K562 (cell line): ENCODE results near the gene OXSM. TPM values are rescaled to one million over a fixed set of nuclear protein-coding genes. Genes with fewer than 3 reads are reported as not detected.

Experiments
- ATAC-seq: fragments of 200-7000 bp; cut with Tn5 transposase; 3 replicates; pipeline ENCODE4 v1.9.1; 2020; ENCODE audit warnings: moderate library complexity
- BruUV-seq: library from RNA; stranded (reverse); fragments of 400-500 nt; replicated peaks from 2 replicates; lab custom pipeline; 2021; lab: Mats Ljungman, UMichigan
- CTCF ChIA-PET: fragments of 300-600 bp; formaldehyde crosslinking; extraction: SDS; loops from one replicate; lab custom pipeline; 2021; ENCODE audit warnings: low intra/inter-chr PET ratio; lab: Yijun Ruan, JAX
- POLR2A ChIA-PET: fragments of 300-600, 350-650 bp; sonication (Branson Sonifier 250); formaldehyde crosslinking; extraction: SDS; loops from one replicate; lab custom pipeline; 2021; ENCODE audit warnings: antibody characterized with exemption, inconsistent platforms; lab: Yijun Ruan, JAX
- DNase-seq, 4 experiments: peaks; one replicate each; pipeline versions ENCODE4 v3.0.0 to v3.0.0-alpha.2; 2011 to 2018; ENCODE audit warnings: low spot score in 3 of 4, mixed read lengths in 3 of 4; ENCODE audit errors: extremely low read depth in 1 of 4
- FAIRE-seq: peaks from 2 replicates; lab custom pipeline; 2011; peaks lifted over from hg19 to GRCh38; lab: Jason Lieb, UNC
- H2AFZ ChIP-seq: 2 replicates; pipeline ENCODE4 v1.6.0; 2011; ENCODE audit warnings: low read depth, low read length, control low read depth, inconsistent platforms
- H3K27ac ChIP-seq: fragments of 200-600 bp; 3 replicates; pipeline ENCODE4 v1.8.0; 2011; ENCODE audit warnings: low read depth, mild to moderate bottlenecking, control low read depth, inconsistent platforms, low read length, moderate library complexity, mixed read lengths; ENCODE audit errors: extremely low read depth
- H3K27me3 ChIP-seq, 2 experiments: fragments of 300-600 bp in 1 of 2; 2 replicates in 1 of 2; 3 replicates in 1 of 2; pipeline versions ENCODE4 v1.6.0 to v1.8.0; 2011; ENCODE audit warnings: inconsistent platforms in 2 of 2, low read length in 2 of 2, mild to moderate bottlenecking in 1 of 2, mixed read lengths in 1 of 2, moderate library complexity in 1 of 2; ENCODE audit not compliant: control insufficient read depth in 2 of 2, insufficient read depth in 2 of 2
- H3K36me3 ChIP-seq: fragments of 300-600 bp; 3 replicates; pipeline ENCODE4 v1.8.0; 2011; ENCODE audit warnings: mild to moderate bottlenecking, low read length, inconsistent platforms; ENCODE audit not compliant: control insufficient read depth, insufficient read depth
- H3K4me1 ChIP-seq, 2 experiments: fragments of 200-600 bp in 1 of 2; replicated peaks in 1 of 2; 2 replicates in 1 of 2; 3 replicates in 1 of 2; pipeline versions ENCODE4 v1.5.1 to v1.8.0; 2011; ENCODE audit warnings: inconsistent platforms in 2 of 2, low read length in 2 of 2, mild to moderate bottlenecking in 1 of 2, mixed read lengths in 1 of 2, moderate library complexity in 1 of 2; ENCODE audit not compliant: control insufficient read depth in 2 of 2, insufficient read depth in 2 of 2
- H3K4me2 ChIP-seq: 2 replicates; pipeline ENCODE4 v1.6.1; 2011; ENCODE audit warnings: low read length, control low read depth, inconsistent platforms, mixed read lengths; ENCODE audit not compliant: insufficient read depth
- H3K4me3 ChIP-seq: fragments of 200-600 bp; sonication (generic), shearing (Covaris generic); 2 replicates; pipeline ENCODE4 v1.5.1; 2016; ENCODE audit warnings: control low read depth, inconsistent platforms
- H3K79me2 ChIP-seq: fragments of 200-600 bp; 3 replicates; pipeline ENCODE4 v1.8.0; 2011; ENCODE audit warnings: low read length, inconsistent platforms; ENCODE audit not compliant: control insufficient read depth, insufficient read depth
- H3K9ac ChIP-seq, 2 experiments: 2 replicates each; pipeline versions ENCODE4 v1.6.0 to v1.6.1; 2011; ENCODE audit warnings: low read depth in 2 of 2, low read length in 2 of 2, control low read depth in 1 of 2, inconsistent platforms in 1 of 2, mild to moderate bottlenecking in 1 of 2, mixed read lengths in 1 of 2; ENCODE audit not compliant: insufficient read depth in 1 of 2
- H3K9me1 ChIP-seq: one replicate; pipeline ENCODE4 v1.6.0; 2011; ENCODE audit warnings: inconsistent platforms, mild to moderate bottlenecking, low read length, moderate library complexity; ENCODE audit not compliant: control insufficient read depth, insufficient read depth
- H3K9me3 ChIP-seq: replicated peaks from 2 replicates; pipeline ENCODE4 v1.5.1; 2011; ENCODE audit warnings: low read depth, low read length, inconsistent platforms; ENCODE audit not compliant: control insufficient read depth, insufficient read depth
- H4K20me1 ChIP-seq: replicated peaks from 2 replicates; pipeline ENCODE4 v1.6.1; 2011; ENCODE audit warnings: low read length, inconsistent platforms, mixed read lengths; ENCODE audit not compliant: control insufficient read depth, insufficient read depth
- C11orf30 ChIP-seq: fragments of 450-650 bp; IDR thresholded peaks from 2 replicates; pipeline ENCODE4 v1.6.1; 2016; ENCODE audit warnings: low read depth, mild to moderate bottlenecking
- CBX1 ChIP-seq: sonication (generic); IDR thresholded peaks from 2 replicates; pipeline ENCODE4 v1.6.1; 2016; ENCODE audit warnings: antibody characterized with exemption, low read depth, mild to moderate bottlenecking
- DEAF1 ChIP-seq: fragments of 450-650 bp; formaldehyde crosslinking; IDR thresholded peaks from 2 replicates; pipeline ENCODE4 v1.4.0; 2020; ENCODE audit warnings: mild to moderate bottlenecking, moderate library complexity
- FOXP1 ChIP-seq: sonication (generic); formaldehyde crosslinking; IDR thresholded peaks from 2 replicates; pipeline ENCODE4 v1.8.0; 2022; ENCODE audit warnings: mild to moderate bottlenecking, missing genetic modification reagents
- HNRNPH1 ChIP-seq: fragments of 200-400 bp; formaldehyde crosslinking; optimal IDR thresholded peaks from 2 replicates; pipeline ENCODE3; 2017; ENCODE audit warnings: low read depth, mild to moderate bottlenecking, low read length, moderate library complexity
- JUND ChIP-seq, 2 experiments: IDR thresholded peaks; 2 replicates in 1 of 2; 3 replicates in 1 of 2; pipeline ENCODE4 v1.6.1; 2011; ENCODE audit warnings: borderline replicate concordance in 2 of 2, low read depth in 2 of 2, low read length in 2 of 2, improper control_type of control experiment in 1 of 2, missing biosample characterization in 1 of 2, missing genetic modification characterization in 1 of 2, missing genetic modification reagents in 1 of 2
- MAFF ChIP-seq: IDR thresholded peaks from 2 replicates; pipeline ENCODE4 v1.6.1; 2012; ENCODE audit warnings: low read length, improper control_type of control experiment
- NELFE ChIP-seq: IDR thresholded peaks from 2 replicates; pipeline ENCODE4 v1.6.1; 2011; ENCODE audit warnings: mild to moderate bottlenecking; ENCODE audit not compliant: insufficient read depth, insufficient read length
- PHF21A ChIP-seq: fragments of 450-650 bp; IDR thresholded peaks from 2 replicates; pipeline ENCODE4 v1.6.1; 2017; ENCODE audit warnings: low read depth, borderline replicate concordance
- PTBP1 ChIP-seq: fragments of 200-400 bp; formaldehyde crosslinking; IDR thresholded peaks from 2 replicates; pipeline ENCODE4 v1.6.1; 2017; ENCODE audit warnings: low read depth, low read length
- RAD51 ChIP-seq: fragments of 450-650 bp; IDR thresholded peaks from 2 replicates; pipeline ENCODE4 v1.7.1; 2016; ENCODE audit warnings: low read depth, mild to moderate bottlenecking, borderline replicate concordance
- RUNX1 ChIP-seq: sonication (generic); IDR thresholded peaks from 2 replicates; pipeline ENCODE4 v1.6.1; 2016; ENCODE audit warnings: antibody characterized with exemption, low read depth
- SNRNP70 ChIP-seq: fragments of 200-400 bp; formaldehyde crosslinking; optimal IDR thresholded peaks from 2 replicates; pipeline ENCODE3; 2017; ENCODE audit warnings: low read depth, low read length
- XRCC3 ChIP-seq: fragments of 450-650 bp; IDR thresholded peaks from 2 replicates; pipeline ENCODE4 v1.6.1; 2017; ENCODE audit warnings: mild to moderate bottlenecking, moderate library complexity
- ZNF282 ChIP-seq: sonication (generic); formaldehyde crosslinking; IDR thresholded peaks from 2 replicates; pipeline ENCODE4 v1.8.1; 2023; ENCODE audit warnings: missing genetic modification reagents
- ZNF316 ChIP-seq: fragments of 450-650 bp; IDR thresholded peaks from 2 replicates; pipeline ENCODE4 v1.6.1; 2016
- WGBS: fragments of 100-300 bp; shearing (Covaris generic); methylation state at CpG from one replicate; pipeline ENCODE4 v1.1.6; 2016; ENCODE audit warnings: low coverage, mixed read lengths; ENCODE audit not compliant: insufficient coverage; ENCODE audit errors: missing lambda C conversion rate; 5-methylcytosine and 5-hydroxymethylcytosine counted together
- in situ Hi-C: fragments of 300-500 bp; cut with MboI; formaldehyde crosslinking; loops from 4 replicates; pipeline ENCODE4 v1.15.0; 2018; ENCODE audit warnings: inconsistent platforms, mixed read lengths
- intact Hi-C: fragments of 100-400 bp; cut with micrococcal nuclease; formaldehyde crosslinking; loops from 2 replicates; pipeline ENCODE4 v1.14.2; 2022
- polyA plus RNA-seq, 8 experiments: library from polyadenylated mRNA; depleted of rRNA in 4 of 8; stranded (reverse) in 5 of 8; unstranded in 3 of 8; fragments of >200 nt; fragmentation: Nextera tagmentation in 2 of 8; fragmentation: Illumina TruSeq in 1 of 8; extraction: Ambion mirVana in 2 of 8; extraction: Trizol in 1 of 8; gene quantifications; 2 replicates each; pipeline versions ENCODE4 v1.2.1 to v1.2.3, GENCODE V29; 2011 to 2014; ENCODE audit warnings: inconsistent platforms in 1 of 8, missing spikeins in 1 of 8
- total RNA-seq, 7 experiments: library from RNA; depleted of rRNA in 6 of 7; stranded (reverse); fragments of >200 nt in 6 of 7; fragmentation: Illumina TruSeq in 2 of 7; extraction: Trizol in 2 of 7; gene quantifications; 2 replicates each; pipeline versions ENCODE4 v1.2.1 to v1.2.3, GENCODE V29; 2011 to 2021; ENCODE audit warnings: low replicate concordance in 1 of 7
- TF ChIP-seq, protein P1 (sequence below): fragments of 250-450 bp; sonication (Bioruptor Pico); IDR thresholded peaks from 2 replicates; pipeline ENCODE4 v1.5.0; 2020; ENCODE audit warnings: mild to moderate bottlenecking, borderline replicate concordance
- TF ChIP-seq, protein P2 (sequence below): fragments of 250-450 bp; sonication (Bioruptor Pico); IDR thresholded peaks from 2 replicates; pipeline ENCODE4 v1.9.0; 2021; ENCODE audit warnings: mild to moderate bottlenecking
- TF ChIP-seq, protein P3 (sequence below), 2 experiments: fragments of 450-650 bp in 1 of 2; sonication (generic) in 1 of 2; formaldehyde crosslinking in 1 of 2; IDR thresholded peaks in 1 of 2; conservative IDR thresholded peaks in 1 of 2; 2 replicates each; pipeline versions ENCODE4 v1.6.1 to v1.8.1; 2016 to 2023; ENCODE audit warnings: mild to moderate bottlenecking in 2 of 2, moderate library complexity in 2 of 2, inconsistent platforms in 1 of 2, missing genetic modification reagents in 1 of 2

Gene OXSM
- total and polyA plus RNA-seq, 9 of the 15 experiments (the other 6 are each of a cell fraction or from before 2014, with no cell fraction given) = 24.0 to 107 (median 34.0) TPM

GRCh38 chr3:25840099-25840498 is 50.2 kb downstream of the OXSM start:
- CTCF ChIA-PET = interaction anchor here (0.6 kb wide), 1 partner anchor 427 kb away, joined by 3 read pairs; no protein-coding TSS in a partner anchor
- no peak for ATAC-seq
- Histone ChIP-seq H2AFZ (no peak overlapping the region), H3K27me3 (peaks cover 0 to 8% of the 10 kb centered on the region in 2 experiments; a peak in 1 of 5 replicates), H4K20me1 (no peaks in the 10 kb centered on the region), H3K9ac (no peak overlapping the region), H3K4me1 (no peaks in the 10 kb centered on the region), H3K4me3 (no peak overlapping the region), H3K4me2 (no peak overlapping the region), H3K9me1 (no peaks in the 10 kb centered on the region), H3K36me3 (no peaks in the 10 kb centered on the region), H3K79me2 (no peaks in the 10 kb centered on the region), H3K27ac (no peak overlapping the region), H3K9me3 (no peaks in the 10 kb centered on the region)
- 0% methylated on average over 3 of the region's 3 CpGs for WGBS
- DNase-seq = no peak
- in situ Hi-C loops = no loop called here
- POLR2A ChIA-PET = no interaction called here
- FAIRE-seq = no peak
- intact Hi-C loops = loop anchor here (5.0 kb wide), 1 partner anchor 872 kb away; no protein-coding TSS in a partner anchor
- no TSS peak for BruUV-seq
- TF ChIP-seq, protein P1, sequence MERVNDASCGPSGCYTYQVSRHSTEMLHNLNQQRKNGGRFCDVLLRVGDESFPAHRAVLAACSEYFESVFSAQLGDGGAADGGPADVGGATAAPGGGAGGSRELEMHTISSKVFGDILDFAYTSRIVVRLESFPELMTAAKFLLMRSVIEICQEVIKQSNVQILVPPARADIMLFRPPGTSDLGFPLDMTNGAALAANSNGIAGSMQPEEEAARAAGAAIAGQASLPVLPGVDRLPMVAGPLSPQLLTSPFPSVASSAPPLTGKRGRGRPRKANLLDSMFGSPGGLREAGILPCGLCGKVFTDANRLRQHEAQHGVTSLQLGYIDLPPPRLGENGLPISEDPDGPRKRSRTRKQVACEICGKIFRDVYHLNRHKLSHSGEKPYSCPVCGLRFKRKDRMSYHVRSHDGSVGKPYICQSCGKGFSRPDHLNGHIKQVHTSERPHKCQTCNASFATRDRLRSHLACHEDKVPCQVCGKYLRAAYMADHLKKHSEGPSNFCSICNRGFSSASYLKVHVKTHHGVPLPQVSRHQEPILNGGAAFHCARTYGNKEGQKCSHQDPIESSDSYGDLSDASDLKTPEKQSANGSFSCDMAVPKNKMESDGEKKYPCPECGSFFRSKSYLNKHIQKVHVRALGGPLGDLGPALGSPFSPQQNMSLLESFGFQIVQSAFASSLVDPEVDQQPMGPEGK = no peak
- TF ChIP-seq, protein P2, sequence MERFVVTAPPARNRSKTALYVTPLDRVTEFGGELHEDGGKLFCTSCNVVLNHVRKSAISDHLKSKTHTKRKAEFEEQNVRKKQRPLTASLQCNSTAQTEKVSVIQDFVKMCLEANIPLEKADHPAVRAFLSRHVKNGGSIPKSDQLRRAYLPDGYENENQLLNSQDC (CRISPR knock-in tag) = no peak
- TF ChIP-seq PHF21A = no peak
- TF ChIP-seq ZNF282 (CRISPR knock-in tag) = no peak
- TF ChIP-seq, protein P3, sequence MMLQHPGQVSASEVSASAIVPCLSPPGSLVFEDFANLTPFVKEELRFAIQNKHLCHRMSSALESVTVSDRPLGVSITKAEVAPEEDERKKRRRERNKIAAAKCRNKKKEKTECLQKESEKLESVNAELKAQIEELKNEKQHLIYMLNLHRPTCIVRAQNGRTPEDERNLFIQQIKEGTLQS (IDR thresholded peaks at IDR 0.05) = no peak
- TF ChIP-seq, protein P3 (CRISPR knock-in tag; conservative IDR thresholded peaks at IDR 0.05) = no peak
- peak; percentile 62 for TF ChIP-seq C11orf30
- TF ChIP-seq HNRNPH1 = no peak
- TF ChIP-seq ZNF316 = peak; percentile 83
- no peak for TF ChIP-seq JUND (IDR thresholded peaks at IDR 0.05; ENCODE audit: borderline replicate concordance, low read depth, low read length)
- no peak for TF ChIP-seq JUND (tag; IDR thresholded peaks at IDR 0.05; ENCODE audit: borderline replicate concordance, low read depth, low read length)
- no peak for TF ChIP-seq XRCC3
- TF ChIP-seq DEAF1 (CRISPR knock-in tag) = no peak
- no peak for TF ChIP-seq CBX1
- TF ChIP-seq RUNX1 = no peak
- no peak for TF ChIP-seq PTBP1
- TF ChIP-seq MAFF = peak; percentile 25; the same call in 1 of the 2 replicates
- TF ChIP-seq RAD51 = no peak
- TF ChIP-seq SNRNP70 = no peak
- no peak for TF ChIP-seq FOXP1 (CRISPR knock-in tag)
- TF ChIP-seq NELFE = no peak
